Umbilical cord (tissue), 2 donors: Measurements from ENCODE around the gene EXOC3L4. TPM values are rescaled to one million over a fixed set of nuclear protein-coding genes. Genes with fewer than 3 reads are reported as not detected.
"Not testable (repeated sequence)": the region's sequence is repeated elsewhere in the genome, so short reads cannot be mapped to it uniquely, and the experiment has no call there.

ENCODE experiments used
- DNase-seq: peaks from one replicate; pipeline ENCODE4 v3.0.0-alpha.2; 2015; ENCODE audit warnings: low spot score
- total RNA-seq: library from RNA; depleted of rRNA; stranded (reverse); fragments of >200 nt; gene quantifications from one replicate; pipeline ENCODE4 v1.2.3, GENCODE V29; 2014; ENCODE audit warnings: low replicate concordance; ENCODE audit not compliant: insufficient read depth

EXOC3L4 gene
- total RNA-seq, 1 donor from 2014 or later = 0.72 TPM

DNA sequence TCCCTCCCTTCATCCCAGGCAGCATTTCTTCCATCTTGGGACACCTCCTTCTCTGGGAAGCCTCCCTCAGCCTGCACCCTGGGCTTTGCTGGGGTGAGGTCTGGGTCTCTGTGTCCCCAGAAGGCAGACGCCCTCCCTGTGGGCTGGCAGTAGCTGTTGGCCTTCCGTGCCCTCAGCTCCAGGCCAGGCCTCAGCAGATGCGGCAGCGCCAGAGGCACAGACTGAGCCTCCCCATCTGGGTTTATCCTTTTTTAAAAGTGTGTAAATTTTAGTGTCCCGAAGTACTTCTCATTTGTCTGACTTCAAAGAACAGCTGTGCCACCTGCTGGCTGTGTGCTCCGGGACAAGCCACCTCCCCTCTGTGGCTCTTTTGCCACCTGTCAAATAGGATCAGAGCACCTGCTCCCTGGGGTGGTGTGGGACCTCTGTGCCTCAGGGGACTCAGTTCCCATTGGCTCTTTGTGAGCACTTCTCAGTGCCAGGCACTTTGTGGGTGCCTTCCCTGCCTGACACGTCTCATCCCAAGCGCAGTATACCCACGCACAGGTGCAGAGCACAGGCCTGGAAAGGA lies 11.1 kb downstream of the EXOC3L4 start:
- no peak for DNase-seq

DNA sequence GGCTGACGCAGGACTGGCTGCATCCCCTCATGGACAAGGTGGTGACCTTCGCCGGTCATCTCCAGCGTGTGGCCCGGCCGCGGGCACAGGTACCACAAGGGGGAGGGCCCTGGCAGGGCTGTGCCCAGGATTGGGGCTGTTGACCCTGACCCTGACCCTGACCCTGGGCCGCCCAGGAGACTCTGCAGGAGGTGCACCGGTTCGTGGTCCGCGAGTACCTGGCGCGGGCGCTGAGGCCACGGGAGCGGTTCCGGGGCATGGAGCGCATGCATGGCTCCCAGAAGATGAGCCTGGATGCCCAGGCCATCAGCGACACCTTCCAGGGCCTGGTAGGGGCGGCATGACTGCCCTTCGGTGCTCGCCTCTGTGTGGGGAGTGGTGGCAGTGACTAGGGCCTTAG lies 12.9 kb downstream of the EXOC3L4 start:
- no peak for DNase-seq

DNA sequence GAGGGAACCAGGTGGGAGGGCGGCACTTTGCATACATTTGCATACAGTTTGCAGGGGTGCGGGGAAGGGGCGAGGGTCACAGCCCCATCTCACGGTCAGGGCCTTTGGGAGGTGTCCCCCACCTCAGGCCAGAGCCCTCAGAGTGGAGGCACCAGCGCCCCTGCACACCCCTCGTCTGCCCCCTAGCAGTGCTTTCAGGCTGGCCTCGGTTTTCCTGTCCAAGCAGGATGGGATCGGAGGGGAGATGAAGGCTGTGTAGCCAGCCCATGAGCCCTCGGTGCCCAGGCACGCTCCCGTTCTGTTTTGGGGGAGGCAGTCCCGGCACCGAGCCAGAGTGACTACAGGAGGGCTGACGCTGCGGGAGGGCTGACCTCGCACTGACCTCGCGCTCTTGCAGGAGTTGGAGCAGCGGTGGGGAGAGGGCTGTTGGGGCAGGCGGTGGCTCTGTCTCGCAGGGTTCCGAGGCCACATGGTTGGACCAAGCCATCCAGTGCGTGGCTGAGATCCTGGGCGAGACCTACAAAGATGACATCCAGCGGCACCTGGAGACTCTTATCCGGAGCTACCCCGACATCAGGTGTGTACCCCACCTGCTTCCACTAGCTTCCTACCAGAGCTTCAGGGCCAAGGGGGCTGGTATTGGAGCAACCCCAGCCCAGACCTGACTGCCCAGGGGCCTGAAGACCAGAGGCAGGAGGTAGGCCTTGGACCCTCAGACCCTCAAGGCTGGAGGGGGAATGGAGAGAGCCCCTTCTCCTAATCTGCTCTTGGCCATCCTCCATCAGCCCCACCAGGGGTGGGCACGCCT lies 13.6 kb downstream of the EXOC3L4 start:
- no peak for DNase-seq

DNA sequence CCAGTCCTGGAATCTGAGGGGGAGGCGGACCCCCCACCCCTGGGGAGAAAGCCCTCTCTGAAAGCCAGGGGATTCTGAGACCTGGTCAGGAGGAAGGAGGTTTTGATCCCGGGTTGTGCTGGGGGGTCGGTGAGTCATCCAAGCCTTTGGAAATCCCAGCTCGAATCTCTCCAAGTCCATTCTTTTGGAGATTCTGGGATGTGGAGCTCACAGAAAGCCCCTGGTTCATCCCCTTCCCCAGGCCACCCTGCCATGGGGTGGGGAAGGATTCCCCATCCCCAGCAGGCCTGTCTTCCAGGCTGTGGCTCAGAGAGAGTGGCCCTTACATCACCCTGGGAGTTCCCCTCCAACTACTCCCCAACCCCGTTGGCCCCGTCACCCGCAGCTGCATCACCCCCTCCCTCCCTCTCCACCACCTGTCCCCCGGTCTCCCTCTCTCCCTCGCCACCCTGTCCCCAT lies 14.3 kb downstream of the EXOC3L4 start:
- DNase-seq = peak; percentile 67

DNA sequence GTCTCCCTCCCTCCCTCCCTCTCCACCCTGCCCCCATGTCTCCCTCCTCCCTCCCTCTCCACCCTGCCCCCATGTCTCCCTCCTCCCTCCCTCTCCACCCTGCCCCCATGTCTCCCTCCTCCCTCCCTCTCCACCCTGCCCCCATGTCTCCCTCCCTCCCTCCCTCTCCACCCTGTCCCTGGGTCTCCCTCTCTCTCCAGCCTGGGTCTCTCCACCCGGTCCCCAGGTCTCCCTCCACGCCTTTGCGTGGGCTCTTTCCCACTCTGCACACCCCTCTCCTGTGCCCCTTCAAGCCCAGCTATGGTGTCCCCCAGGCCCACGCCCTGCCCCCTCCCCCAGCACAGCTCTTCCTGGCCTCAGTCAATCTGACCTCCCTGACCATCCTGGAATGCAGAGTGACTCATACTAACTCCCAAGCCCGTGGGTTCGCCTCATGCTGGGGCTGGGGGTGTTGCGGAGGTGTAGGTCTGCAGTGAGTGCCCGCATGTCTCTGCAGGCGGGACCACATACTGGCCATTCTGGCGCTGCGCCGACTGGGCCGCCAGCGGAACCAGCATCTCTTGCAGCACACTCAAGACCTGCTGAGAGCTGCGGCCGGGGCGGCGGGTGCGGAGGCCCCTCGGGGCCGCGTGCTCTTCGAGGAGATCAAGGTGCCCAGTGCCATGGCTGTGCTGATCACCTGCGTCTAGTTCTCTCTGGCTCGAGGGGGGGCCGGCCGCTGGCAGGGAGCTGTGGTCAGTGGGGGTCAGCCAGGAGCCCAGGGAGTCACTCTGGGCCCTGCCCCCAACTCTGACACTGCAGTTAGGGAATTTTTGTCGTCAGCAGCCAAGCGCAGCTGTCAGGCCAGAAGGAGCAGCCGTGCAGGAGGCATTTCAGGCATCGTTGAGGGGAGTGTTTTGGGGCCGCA lies 15.3 kb downstream of the EXOC3L4 start:
- peak; percentile 74 for DNase-seq

DNA sequence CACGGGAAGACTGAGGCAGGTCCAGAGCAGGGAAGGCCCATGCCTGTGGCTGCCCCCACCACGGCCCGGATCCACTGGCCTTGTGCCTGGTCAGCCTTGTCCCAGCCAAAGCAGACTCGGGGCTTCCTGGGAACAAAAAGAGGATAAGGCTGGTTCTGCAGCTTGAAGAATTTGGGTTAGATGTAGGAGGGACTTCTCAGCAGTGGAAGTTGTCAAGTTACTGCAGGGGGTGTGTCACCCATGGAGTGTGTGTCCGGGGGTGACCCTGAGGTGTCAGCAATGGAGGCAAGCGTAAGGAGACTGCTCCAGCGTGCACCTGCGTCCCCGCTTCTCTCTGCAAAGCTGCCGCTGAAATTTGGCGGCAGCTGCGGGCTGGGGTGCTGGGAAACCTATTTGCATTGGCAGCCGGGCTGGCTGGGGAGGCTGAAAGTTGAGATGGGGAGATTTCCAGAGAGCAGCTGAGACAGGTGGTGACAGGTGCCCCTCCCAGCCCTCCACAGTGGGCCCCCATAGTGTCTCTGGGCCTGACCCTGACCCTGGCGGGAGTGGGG lies 16.2 kb downstream of the EXOC3L4 start:
- no peak for DNase-seq

DNA sequence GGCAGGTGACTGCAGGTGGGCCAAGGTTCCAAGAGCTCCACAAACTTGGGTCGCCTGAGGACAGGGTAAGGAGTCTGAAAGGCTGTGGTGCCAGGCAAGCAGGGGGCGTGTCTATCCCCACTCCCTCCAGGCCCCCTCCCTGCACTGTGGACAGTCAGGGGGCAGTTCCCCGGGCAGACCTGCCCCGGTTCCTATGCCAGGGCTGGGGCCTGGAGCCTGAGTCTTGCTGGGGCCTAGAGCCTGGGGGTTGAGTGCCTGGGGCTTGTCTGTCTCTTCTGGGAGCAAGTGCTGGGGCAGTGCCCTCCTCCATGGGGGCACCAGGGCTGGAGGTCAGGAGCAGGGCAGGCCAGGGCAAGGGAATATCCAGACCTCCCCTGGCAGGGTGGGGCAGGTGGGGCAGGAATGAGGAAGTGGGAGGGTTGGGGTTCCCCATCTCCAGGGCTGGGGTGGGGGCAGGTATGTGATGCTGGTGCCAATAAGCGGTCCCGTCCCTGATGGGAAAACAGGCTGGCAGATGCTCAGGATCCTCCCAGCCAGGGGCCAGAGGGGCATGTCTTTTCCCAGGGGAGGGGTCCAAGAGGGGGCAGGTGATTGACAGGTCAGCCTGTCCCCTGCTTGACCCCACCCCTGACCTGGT lies 16.8 kb downstream of the EXOC3L4 start:
- no peak for DNase-seq

DNA sequence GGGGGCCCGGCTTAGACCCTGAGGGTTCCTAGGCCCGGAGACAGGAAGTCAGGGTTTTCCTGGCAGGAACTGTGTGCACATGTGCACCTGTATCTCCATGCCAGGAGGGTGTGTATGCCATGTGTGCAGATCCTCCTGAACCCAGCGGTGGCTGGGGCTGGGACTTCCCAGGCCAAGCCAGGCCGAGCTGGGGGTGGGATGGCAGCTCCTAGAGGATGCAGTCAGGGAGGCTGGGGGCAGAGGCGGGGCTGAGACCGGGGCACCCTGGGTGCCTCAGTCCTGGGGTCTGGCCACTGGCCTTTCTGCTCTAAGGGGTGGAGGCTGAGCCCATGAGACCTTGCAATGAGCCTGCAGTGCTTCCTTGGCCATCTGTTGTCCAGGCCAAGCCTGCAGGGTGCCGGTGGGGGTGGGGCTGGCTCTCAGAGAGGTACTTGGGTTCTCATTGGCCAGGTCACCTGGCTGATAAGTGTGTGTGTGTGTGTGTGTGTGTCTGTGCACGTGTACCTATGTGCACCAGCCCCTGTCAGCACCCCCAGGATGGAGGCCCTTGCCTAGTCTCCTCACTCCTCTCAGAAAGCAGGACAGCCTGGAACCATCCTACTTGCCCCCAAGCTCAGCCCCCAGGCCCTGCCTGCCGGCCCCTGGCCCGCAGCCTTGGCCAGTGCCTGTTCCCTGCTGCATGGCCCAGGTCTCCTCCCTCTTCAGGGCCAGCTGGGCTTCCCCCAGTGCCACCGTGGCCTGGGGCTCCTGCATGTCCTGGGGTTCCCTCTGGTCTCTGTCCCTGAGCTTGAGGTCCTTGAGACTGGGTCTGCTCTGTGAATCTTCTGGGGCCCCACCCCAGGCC lies 18.1 kb downstream of the EXOC3L4 start:
- no peak for DNase-seq

DNA sequence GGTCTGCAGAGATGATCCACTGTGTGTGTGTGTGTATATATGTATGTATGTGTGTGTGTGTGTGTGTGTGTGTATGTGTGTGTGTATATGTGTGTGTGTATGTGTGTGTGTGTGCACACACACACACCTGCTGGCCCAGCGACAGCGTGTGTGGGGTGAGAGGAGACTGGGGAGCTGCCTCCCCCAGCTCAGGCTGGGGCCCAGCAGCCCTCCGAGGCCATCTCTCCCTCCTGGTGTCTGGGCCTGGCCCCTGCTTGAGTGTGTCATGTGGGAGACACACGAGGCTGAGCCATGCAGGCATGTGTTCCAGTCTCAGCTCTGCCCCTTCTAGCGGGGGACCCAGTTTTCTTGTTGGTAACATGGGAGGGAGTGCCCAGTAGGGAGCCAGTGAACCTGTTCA lies 18.8 kb downstream of the EXOC3L4 start:
- no peak for DNase-seq

DNA sequence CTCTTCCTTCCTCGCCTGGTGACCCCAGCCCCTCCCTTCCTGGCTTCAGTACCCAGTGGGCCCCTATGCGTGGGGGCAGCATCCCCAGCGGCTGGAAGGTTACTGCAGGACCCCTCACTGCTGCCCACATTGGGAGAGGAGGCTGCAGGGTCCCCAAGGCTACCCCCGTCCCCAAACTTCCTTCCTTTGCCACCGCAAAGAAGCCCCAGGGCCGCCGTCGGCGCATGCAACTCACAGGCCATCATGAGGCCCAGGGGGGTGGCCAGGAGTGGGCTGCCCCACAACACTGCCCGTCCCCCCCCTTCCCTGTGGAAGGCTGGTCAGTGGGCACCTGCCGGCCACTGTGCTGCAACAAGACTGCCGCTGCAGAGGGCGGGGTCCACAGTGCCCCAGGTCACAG lies 19.2 kb downstream of the EXOC3L4 start:
- DNase-seq = no peak

DNA sequence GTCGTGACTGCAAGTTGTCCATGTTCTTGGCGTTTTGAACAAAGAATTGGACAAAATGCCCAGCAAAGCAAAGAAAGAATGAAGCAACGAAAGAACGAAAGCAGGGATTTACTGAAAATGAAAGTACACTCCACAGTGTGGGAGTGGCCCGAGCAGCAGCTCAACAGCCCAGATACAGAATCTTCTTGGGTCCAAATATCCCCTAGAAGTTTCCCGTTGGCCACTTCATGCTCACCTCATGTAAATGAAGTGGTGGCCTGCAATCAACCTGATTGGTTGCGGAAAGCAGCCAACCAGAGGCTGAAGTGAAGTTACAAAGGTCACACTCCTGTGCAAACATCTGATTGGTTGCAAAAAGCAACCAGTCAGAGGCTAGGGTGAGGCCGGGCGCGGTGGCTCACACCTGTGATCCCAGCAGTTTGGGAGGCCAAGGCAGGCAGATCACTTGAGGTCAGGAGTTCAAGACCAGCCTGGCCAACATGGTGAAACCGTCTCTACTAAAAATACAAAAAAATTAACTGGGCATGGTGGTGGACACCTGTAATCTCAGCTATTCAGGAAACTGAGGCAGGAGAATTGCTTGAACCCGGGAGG lies 20.7 kb downstream of the EXOC3L4 start:
- not testable (repeated sequence) for DNase-seq

DNA sequence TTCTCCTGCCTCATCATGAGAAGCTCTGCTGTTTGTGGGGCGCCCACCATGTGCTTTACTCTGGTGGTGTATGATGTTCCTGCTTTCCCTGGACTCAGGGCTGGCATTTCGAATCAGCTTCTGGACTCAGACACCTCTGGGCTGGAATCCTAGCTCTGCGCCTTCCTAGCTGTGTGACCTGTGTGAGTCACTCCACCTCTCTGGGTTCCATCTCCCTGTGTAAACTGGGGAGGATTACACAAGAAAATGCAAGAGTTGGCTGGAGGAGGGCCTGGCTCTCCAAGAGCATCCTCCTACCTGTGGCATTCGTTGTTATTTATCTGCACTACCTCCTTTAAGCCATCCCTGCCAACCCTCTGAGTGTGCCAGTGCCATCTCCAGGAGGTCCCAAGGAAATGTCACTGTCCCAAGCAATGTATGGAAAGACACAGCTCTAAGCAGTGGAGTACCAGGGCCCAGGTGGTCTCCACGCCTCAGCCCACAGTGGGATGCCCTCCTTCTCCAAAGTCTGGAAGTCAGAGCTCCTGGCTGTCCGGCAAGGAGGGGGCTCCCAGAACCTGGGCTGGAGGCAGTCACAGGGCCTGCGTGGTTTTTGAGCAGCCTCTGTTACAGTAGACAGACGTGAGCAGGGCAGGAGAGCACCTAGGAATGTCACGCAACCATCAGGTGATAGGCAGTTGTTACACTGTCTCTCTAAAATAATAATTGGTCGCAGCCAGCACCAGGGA lies 21.5 kb downstream of the EXOC3L4 start:
- DNase-seq = no peak

DNA sequence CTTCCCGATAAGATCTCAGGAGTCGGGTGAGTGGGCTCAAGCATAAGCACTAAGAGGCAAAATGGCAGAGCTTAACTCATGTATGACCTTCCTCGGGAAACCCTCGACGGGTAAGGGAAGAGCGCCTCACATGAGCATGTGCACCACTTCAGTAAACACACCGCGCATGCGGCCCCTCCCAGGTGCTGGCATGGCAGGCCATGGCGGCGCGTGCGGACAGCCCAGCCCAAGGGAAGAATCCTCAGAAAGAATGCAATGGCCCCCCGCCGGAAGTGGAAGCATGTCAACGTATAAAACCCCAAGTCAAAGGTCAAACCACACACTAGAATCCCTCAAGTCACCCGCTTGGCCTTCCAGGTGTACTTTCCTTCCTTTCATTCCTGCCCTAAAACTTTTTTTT lies 22.1 kb downstream of the EXOC3L4 start:
- no peak for DNase-seq

DNA sequence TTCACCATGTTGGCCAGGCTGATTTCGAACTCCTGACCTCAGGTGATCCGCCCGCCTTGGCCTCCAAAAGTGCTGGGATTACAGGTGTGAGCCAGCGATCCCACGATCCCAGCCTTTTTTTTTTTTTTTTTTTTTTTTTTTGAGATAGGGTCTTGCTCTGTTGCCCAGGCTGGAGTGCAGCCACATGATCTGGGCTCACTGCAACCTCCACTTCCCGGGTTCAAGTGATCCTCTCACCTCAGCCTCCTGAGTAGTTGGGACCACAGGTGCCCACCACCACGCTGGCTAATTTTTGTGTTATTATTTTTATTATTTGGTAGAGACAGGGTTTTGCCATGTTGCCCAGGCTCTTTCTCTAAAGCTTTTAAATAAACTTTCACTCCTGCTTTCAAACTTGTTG lies 23.0 kb downstream of the EXOC3L4 start:
- not testable (repeated sequence) for DNase-seq

DNA sequence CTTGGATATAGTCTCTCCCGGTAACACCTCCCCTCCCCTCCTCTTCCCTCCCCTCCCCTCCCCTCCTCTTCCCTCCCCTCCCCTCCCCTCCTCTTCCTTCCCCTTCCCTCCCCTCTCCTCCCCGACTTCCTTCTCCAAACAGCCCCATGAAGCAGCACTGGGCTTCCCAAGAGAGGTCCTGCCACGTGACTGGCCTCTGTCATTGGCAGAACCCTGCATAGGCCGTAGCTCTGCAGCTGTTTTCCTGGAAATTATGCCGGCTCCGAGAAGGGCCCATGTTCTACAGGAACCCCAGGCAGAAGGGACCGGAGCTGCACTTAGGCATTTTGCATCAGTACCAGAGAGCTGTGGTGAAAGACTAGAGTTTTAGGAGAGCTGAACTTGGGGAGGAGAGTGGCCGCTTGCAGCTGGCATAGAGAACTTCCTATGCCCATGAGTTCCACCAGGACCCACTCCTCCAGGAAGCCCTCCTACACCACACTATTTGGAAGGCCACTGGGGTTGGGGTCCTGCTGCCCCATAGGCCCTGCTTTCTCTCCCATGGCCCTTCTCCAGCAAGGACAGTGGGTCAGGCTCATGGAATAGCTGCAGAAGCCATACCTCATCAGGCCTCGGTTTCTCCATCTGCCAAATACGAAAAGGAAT lies 23.6 kb downstream of the EXOC3L4 start:
- peak; percentile 86 for DNase-seq

DNA sequence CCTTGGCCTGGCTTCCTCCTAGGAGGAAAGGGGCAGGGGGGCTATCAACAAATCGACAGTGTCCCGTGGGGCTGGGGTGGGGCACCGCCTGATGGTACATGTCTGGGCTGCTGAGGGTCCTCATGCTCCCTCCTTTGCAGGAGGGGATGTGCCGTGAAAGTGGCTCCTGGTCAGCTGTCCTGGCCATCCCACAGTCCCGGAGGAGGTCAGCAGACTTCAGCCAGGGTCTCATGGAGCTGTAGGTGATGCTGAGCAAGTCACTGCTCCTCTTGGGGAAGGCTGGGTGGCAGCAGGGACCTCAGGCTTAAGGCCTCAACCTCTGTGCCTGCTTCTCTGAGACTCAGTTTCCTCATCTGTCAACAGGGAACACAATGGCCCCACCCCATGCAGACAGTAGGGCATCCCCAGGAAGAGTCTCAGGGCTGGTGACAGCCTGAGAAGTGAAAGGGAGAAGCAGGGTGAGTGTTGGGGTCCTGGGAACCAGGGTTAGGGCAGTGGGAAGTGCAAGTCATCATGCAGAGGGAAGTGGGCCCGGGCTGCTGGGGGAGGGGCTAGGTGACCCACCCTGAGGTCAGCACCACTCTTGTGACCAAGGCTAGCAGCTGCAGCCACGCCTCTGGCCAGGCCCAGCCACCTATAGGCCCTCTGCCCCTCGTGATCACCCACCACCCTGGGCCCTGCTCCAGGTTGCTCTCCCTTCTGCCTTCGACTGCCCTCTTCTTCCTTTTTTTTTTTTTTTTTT lies 24.3 kb downstream of the EXOC3L4 start:
- DNase-seq = no peak

DNA sequence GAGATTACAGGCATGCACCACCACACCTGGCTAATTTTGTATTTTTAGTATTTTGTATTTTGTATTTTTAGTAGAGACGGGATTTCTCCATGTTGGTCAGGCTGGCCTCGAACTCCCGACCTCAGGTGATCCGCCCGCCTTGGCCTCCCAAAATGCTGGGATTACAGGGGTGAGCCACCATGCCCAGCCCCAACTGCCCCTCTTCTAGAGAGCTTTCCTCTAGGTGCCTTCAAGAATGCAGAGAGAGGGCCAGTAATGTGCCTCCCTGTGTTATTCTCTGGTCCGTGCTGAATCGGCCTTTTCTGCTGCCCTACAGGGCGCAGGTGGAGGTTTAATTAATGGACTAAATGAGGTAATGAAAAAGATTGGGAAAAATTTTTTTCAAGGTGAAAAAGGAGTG lies 25.0 kb downstream of the EXOC3L4 start:
- not testable (repeated sequence) for DNase-seq
